Esophagus muscularis mucosa (tissue), 4 donors: ENCODE results near the gene ACP4.

ENCODE experiments used
- EP300 ChIP-seq: sonication (generic); formaldehyde crosslinking; IDR thresholded peaks from one replicate; pipeline ENCODE4 v1.6.1; 2017; ENCODE audit warnings: antibody characterized with exemption
- POLR2A ChIP-seq: fragments of 450-650 bp; IDR thresholded peaks from one replicate; pipeline ENCODE4 v1.6.1; 2017; ENCODE audit warnings: antibody characterized with exemption, moderate library complexity, mild to moderate bottlenecking, low read depth
- POLR2AphosphoS5 ChIP-seq, 2 donors: sonication (generic); formaldehyde crosslinking; IDR thresholded peaks; one replicate each; pipeline ENCODE4 v1.6.1; 2017; ENCODE audit warnings: antibody characterized with exemption in 2 of 2
- TF ChIP-seq, protein P1 (sequence below), 3 experiments: fragments of 200-600 bp in 2 of 3; fragments of 450-650 bp in 1 of 3; sonication (generic) in 2 of 3; IDR thresholded peaks; one replicate each; pipeline ENCODE4 v1.5.1; 2017 to 2019; ENCODE audit warnings: antibody characterized with exemption in 3 of 3, mild to moderate bottlenecking in 2 of 3, moderate library complexity in 1 of 3

DNA sequence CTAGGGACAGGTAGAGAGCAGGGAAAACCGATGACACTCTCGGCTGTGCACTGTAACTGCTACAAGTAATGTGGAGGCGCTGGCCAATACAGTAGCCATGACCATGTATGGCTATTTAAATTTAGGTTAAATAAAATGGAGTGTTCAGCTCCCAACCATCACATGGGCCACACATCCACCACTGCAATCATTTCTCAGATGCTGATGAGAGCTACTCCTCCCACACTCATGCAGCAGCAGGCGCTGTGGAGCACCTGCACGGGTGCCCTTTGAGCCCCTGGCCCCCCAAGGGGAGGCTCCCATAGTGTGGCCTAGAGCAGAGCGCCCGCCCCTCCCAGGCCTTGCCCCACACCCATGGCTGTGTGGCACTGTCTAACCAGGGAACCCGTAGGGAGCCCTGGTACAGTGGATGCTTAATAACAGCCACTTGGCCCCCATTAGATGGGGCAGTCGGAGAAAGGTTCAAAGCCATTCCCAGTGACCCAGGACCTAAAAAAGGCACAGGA is 6.0 kb downstream of the ACP4 start:
- TF ChIP-seq, protein P1, sequence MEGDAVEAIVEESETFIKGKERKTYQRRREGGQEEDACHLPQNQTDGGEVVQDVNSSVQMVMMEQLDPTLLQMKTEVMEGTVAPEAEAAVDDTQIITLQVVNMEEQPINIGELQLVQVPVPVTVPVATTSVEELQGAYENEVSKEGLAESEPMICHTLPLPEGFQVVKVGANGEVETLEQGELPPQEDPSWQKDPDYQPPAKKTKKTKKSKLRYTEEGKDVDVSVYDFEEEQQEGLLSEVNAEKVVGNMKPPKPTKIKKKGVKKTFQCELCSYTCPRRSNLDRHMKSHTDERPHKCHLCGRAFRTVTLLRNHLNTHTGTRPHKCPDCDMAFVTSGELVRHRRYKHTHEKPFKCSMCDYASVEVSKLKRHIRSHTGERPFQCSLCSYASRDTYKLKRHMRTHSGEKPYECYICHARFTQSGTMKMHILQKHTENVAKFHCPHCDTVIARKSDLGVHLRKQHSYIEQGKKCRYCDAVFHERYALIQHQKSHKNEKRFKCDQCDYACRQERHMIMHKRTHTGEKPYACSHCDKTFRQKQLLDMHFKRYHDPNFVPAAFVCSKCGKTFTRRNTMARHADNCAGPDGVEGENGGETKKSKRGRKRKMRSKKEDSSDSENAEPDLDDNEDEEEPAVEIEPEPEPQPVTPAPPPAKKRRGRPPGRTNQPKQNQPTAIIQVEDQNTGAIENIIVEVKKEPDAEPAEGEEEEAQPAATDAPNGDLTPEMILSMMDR (IDR thresholded peaks at IDR 0.05) = no peak
- TF ChIP-seq POLR2AphosphoS5 (IDR thresholded peaks at IDR 0.05) (no peak), POLR2A (no peak), EP300 (no peak)
